Mucosa of stomach (tissue), 1 donor: ENCODE measurements around the gene GLRA3.
"Not testable (repeated sequence)": the region's sequence is repeated elsewhere in the genome, so short reads cannot be mapped to it uniquely, and the experiment has no call there.

Experiments
- H3K27me3 ChIP-seq: one replicate; pipeline ENCODE4 v1.7.0; 2013; ENCODE audit warnings: mild to moderate bottlenecking, low read length; ENCODE audit not compliant: control insufficient read depth, insufficient read depth
- H3K36me3 ChIP-seq: one replicate; pipeline ENCODE4 v1.7.0; 2013; ENCODE audit warnings: low read length; ENCODE audit not compliant: control insufficient read depth, insufficient read depth
- H3K4me1 ChIP-seq: one replicate; pipeline ENCODE4 v1.7.0; 2013; ENCODE audit warnings: mild to moderate bottlenecking, low read length; ENCODE audit not compliant: control insufficient read depth, insufficient read depth
- H3K4me3 ChIP-seq: one replicate; pipeline ENCODE4 v1.7.0; 2013; ENCODE audit warnings: low read length
- H3K9ac ChIP-seq: one replicate; pipeline ENCODE4 v1.7.0; 2013; ENCODE audit warnings: mild to moderate bottlenecking, low read length, moderate library complexity
- H3K9me3 ChIP-seq: one replicate; pipeline ENCODE4 v1.7.0; 2013; ENCODE audit warnings: mild to moderate bottlenecking, low read length, moderate library complexity; ENCODE audit not compliant: control insufficient read depth
- donor health status: Pancreatic carcinoma.

GLRA3 gene

GRCh38 chr4:174828845-174829701 is at the start of gene GLRA3:
Gene GLRA3 (minus strand): TSS chr4:174829247. CDS start chr4:174828811, 436 bp downstream.
- H3K9me3 ChIP-seq: no peaks in the 10 kb centered on the region
- no peaks in the 10 kb centered on the region for H3K36me3 ChIP-seq
- no peak within 1 kb of the TSS for H3K4me3 ChIP-seq
- H3K27me3 ChIP-seq: peaks cover 5% of the 10 kb centered on the region
- no peak within 1 kb of the TSS for H3K9ac ChIP-seq
- H3K4me1 ChIP-seq: peaks cover 4% of the 10 kb centered on the region

- Histone ChIP-seq H3K9ac (no peak overlapping the region), H3K36me3 (no peaks in the 10 kb centered on the region), H3K4me1 (no peaks in the 10 kb centered on the region), H3K9me3 (no peaks in the 10 kb centered on the region), H3K4me3 (no peak overlapping the region), H3K27me3 (no peaks in the 10 kb centered on the region)
Observed at GRCh38 chr4:174874898-174875297, 45.9 kb upstream of the GLRA3 start.

- no peaks in the 10 kb centered on the region for H3K4me1 ChIP-seq
- H3K9me3 ChIP-seq: no peaks in the 10 kb centered on the region
- no peak overlapping the region for H3K9ac ChIP-seq
- H3K36me3 ChIP-seq: no peaks in the 10 kb centered on the region
- H3K4me3 ChIP-seq: no peak overlapping the region
- H3K27me3 ChIP-seq: no peaks in the 10 kb centered on the region
Observed at GRCh38 chr4:174873931-174874330, 44.9 kb upstream of the GLRA3 start.

GRCh38 chr4:174873146-174873545 is 44.1 kb upstream of the GLRA3 start:
- not testable (repeated sequence) for H3K27me3 ChIP-seq, H3K9me3 ChIP-seq, H3K4me1 ChIP-seq, H3K9ac ChIP-seq, H3K36me3 ChIP-seq, H3K4me3 ChIP-seq

- Histone ChIP-seq H3K4me1 (no peaks in the 10 kb centered on the region), H3K27me3 (no peaks in the 10 kb centered on the region), H3K9me3 (no peaks in the 10 kb centered on the region), H3K4me3 (no peak overlapping the region), H3K9ac (no peak overlapping the region), H3K36me3 (no peaks in the 10 kb centered on the region)
Observed at GRCh38 chr4:174871407-174871806, 42.4 kb upstream of the GLRA3 start.

GRCh38 chr4:174870311-174870710 is 41.3 kb upstream of the GLRA3 start:
- H3K36me3 ChIP-seq: no peaks in the 10 kb centered on the region
- no peak overlapping the region for H3K9ac ChIP-seq
- no peak overlapping the region for H3K4me3 ChIP-seq
- H3K4me1 ChIP-seq: no peaks in the 10 kb centered on the region
- no peaks in the 10 kb centered on the region for H3K27me3 ChIP-seq
- no peaks in the 10 kb centered on the region for H3K9me3 ChIP-seq

- Histone ChIP-seq H3K36me3 (no peaks in the 10 kb centered on the region), H3K4me3 (no peak overlapping the region), H3K9me3 (no peaks in the 10 kb centered on the region), H3K9ac (no peak overlapping the region), H3K4me1 (no peaks in the 10 kb centered on the region), H3K27me3 (no peaks in the 10 kb centered on the region)
Observed at GRCh38 chr4:174869339-174869738, 40.3 kb upstream of the GLRA3 start.

- H3K36me3 ChIP-seq: no peaks in the 10 kb centered on the region
- H3K9me3 ChIP-seq: no peaks in the 10 kb centered on the region
- H3K9ac ChIP-seq: no peak overlapping the region
- H3K4me3 ChIP-seq: no peak overlapping the region
- H3K27me3 ChIP-seq: no peaks in the 10 kb centered on the region
- no peaks in the 10 kb centered on the region for H3K4me1 ChIP-seq
Observed at GRCh38 chr4:174867903-174868302, 38.9 kb upstream of the GLRA3 start.

- Histone ChIP-seq H3K4me3 (no peak overlapping the region), H3K27me3 (no peaks in the 10 kb centered on the region), H3K36me3 (no peaks in the 10 kb centered on the region), H3K9me3 (no peaks in the 10 kb centered on the region), H3K9ac (no peak overlapping the region), H3K4me1 (no peaks in the 10 kb centered on the region)
Observed at GRCh38 chr4:174865418-174865985, 36.5 kb upstream of the GLRA3 start.

GRCh38 chr4:174864031-174864430 is 35.0 kb upstream of the GLRA3 start:
- no peaks in the 10 kb centered on the region for H3K27me3 ChIP-seq
- no peaks in the 10 kb centered on the region for H3K9me3 ChIP-seq

GRCh38 chr4:174860588-174860987 is 31.5 kb upstream of the GLRA3 start:
- Histone ChIP-seq H3K9me3 (no peaks in the 10 kb centered on the region), H3K4me1 (no peaks in the 10 kb centered on the region), H3K9ac (no peak overlapping the region), H3K4me3 (no peak overlapping the region), H3K36me3 (no peaks in the 10 kb centered on the region), H3K27me3 (no peaks in the 10 kb centered on the region)

More at GRCh38 chr4:174864031-174864430, 35.0 kb upstream of the GLRA3 start:
- H3K36me3 ChIP-seq: no peaks in the 10 kb centered on the region
- H3K4me1 ChIP-seq: no peaks in the 10 kb centered on the region
- H3K4me3 ChIP-seq: no peak overlapping the region
- H3K9ac ChIP-seq: no peak overlapping the region

- Histone ChIP-seq H3K27me3 (no peaks in the 10 kb centered on the region), H3K4me3 (no peak overlapping the region), H3K4me1 (no peaks in the 10 kb centered on the region), H3K9me3 (no peaks in the 10 kb centered on the region), H3K36me3 (no peaks in the 10 kb centered on the region), H3K9ac (no peak overlapping the region)
Observed at GRCh38 chr4:174859904-174860303, 30.9 kb upstream of the GLRA3 start.
